Measurements from ENCODE around the gene TMEFF2.

GRCh38 chr2:191927319-191927867 is 267.3 kb downstream of the TMEFF2 start:
- TF ChIP-seq CTCF (IDR thresholded peaks at IDR 0.05) (no peak), ZFX (IDR thresholded peaks at IDR 0.05; ENCODE audit: borderline replicate concordance) (no peak)

Measured in 22Rv1 (cell line).